Stimulated activated memory B cell treated with anti-CD40 and anti-IgM and Interleukin-4, amounts not matched to agents 10 μg/mL and 1 μg/mL and 100 μg/mL, for 72 hours (primary cell): ENCODE measurements around the gene ING3.

Source experiments
- ATAC-seq: fragments of 150-1000 bp; cut with Tn5 transposase; 2 replicates; pipeline ENCODE4 v1.10.0; 2021
- H3K27ac Mint-ChIP-seq: one replicate; pipeline ENCODE4 v1.8.0; 2022; ENCODE audit warnings: mild to moderate bottlenecking, mixed read lengths
- H3K27me3 Mint-ChIP-seq: one replicate; pipeline ENCODE4 v1.8.0; 2022; ENCODE audit warnings: mixed read lengths
- H3K36me3 Mint-ChIP-seq: one replicate; pipeline ENCODE4 v1.8.0; 2022; ENCODE audit warnings: mixed read lengths
- H3K4me1 Mint-ChIP-seq: one replicate; pipeline ENCODE4 v1.8.0; 2022; ENCODE audit warnings: mixed read lengths
- H3K4me3 Mint-ChIP-seq: one replicate; pipeline ENCODE4 v1.8.0; 2022; ENCODE audit warnings: mild to moderate bottlenecking, moderate library complexity, mixed read lengths
- H3K9me3 Mint-ChIP-seq: one replicate; pipeline ENCODE4 v1.8.0; 2022; ENCODE audit warnings: mixed read lengths

The ING3 gene

GRCh38 chr7:120941064-120941463 lies 9.5 kb upstream of the ING3 start:
- Mint-ChIP-seq H3K4me1 (no peaks in the 10 kb centered on the region), H3K4me3 (no peak overlapping the region), H3K9me3 (no peaks in the 10 kb centered on the region), H3K36me3 (no peaks in the 10 kb centered on the region), H3K27ac (no peak overlapping the region), H3K27me3 (no peaks in the 10 kb centered on the region)
- ATAC-seq, result peak; percentile 45

- Mint-ChIP-seq H3K36me3 (no peaks in the 10 kb centered on the region), H3K4me1 (no peaks in the 10 kb centered on the region), H3K9me3 (no peaks in the 10 kb centered on the region), H3K27me3 (no peaks in the 10 kb centered on the region), H3K27ac (no peak overlapping the region), H3K4me3 (no peak overlapping the region)
- ATAC-seq, result no peak
Measured at GRCh38 chr7:120941856-120942255, 8.7 kb upstream of the ING3 start.

GRCh38 chr7:120942861-120943260 lies 7.7 kb upstream of the ING3 start:
- H3K36me3 Mint-ChIP-seq, result no peaks in the 10 kb centered on the region
- no peaks in the 10 kb centered on the region for H3K9me3 Mint-ChIP-seq
- no peak overlapping the region for H3K4me3 Mint-ChIP-seq
- H3K27me3 Mint-ChIP-seq, result no peaks in the 10 kb centered on the region
- no peaks in the 10 kb centered on the region for H3K4me1 Mint-ChIP-seq
- H3K27ac Mint-ChIP-seq, result no peak overlapping the region
- no peak for ATAC-seq

GRCh38 chr7:120944826-120945562 lies 5.6 kb upstream of the ING3 start:
- Mint-ChIP-seq H3K27ac (no peak overlapping the region), H3K36me3 (no peaks in the 10 kb centered on the region), H3K9me3 (no peaks in the 10 kb centered on the region), H3K4me3 (no peak overlapping the region), H3K27me3 (no peaks in the 10 kb centered on the region), H3K4me1 (peaks cover 10% of the 10 kb centered on the region)
- no peak for ATAC-seq

- H3K27ac Mint-ChIP-seq, result no peak overlapping the region
- peaks cover 21% of the 10 kb centered on the region for H3K4me1 Mint-ChIP-seq
- no peaks in the 10 kb centered on the region for H3K36me3 Mint-ChIP-seq
- no peaks in the 10 kb centered on the region for H3K9me3 Mint-ChIP-seq
- no peaks in the 10 kb centered on the region for H3K27me3 Mint-ChIP-seq
- ATAC-seq, result no peak
- H3K4me3 Mint-ChIP-seq, result no peak overlapping the region
Measured at GRCh38 chr7:120947980-120948379, 2.6 kb upstream of the ING3 start.

- Mint-ChIP-seq H3K4me1 (peaks cover 21% of the 10 kb centered on the region), H3K36me3 (no peaks in the 10 kb centered on the region), H3K4me3 (peak overlapping the region; percentile 88), H3K27ac (peak overlapping the region; percentile 98), H3K9me3 (no peaks in the 10 kb centered on the region), H3K27me3 (no peaks in the 10 kb centered on the region)
- ATAC-seq, result no peak
Measured at GRCh38 chr7:120949393-120949911, 1.1 kb upstream of the ING3 start.

GRCh38 chr7:120949998-120950538 lies 509 bp upstream of the ING3 start:
- Mint-ChIP-seq H3K27me3 (no peaks in the 10 kb centered on the region), H3K4me3 (peak overlapping the region; percentile 88), H3K36me3 (peaks cover 4% of the 10 kb centered on the region), H3K27ac (peak overlapping the region; percentile 98), H3K9me3 (no peaks in the 10 kb centered on the region), H3K4me1 (peaks cover 23% of the 10 kb centered on the region)
- ATAC-seq, result no peak

GRCh38 chr7:120951309-120951699 lies 727 bp downstream of the ING3 start:
- ATAC-seq, result no peak
- Mint-ChIP-seq H3K9me3 (no peaks in the 10 kb centered on the region), H3K27ac (peak overlapping the region; percentile 98), H3K4me1 (peaks cover 25% of the 10 kb centered on the region), H3K27me3 (no peaks in the 10 kb centered on the region), H3K4me3 (peak overlapping the region; percentile 88), H3K36me3 (peaks cover 9% of the 10 kb centered on the region)

GRCh38 chr7:120951826-120952225 lies 1.2 kb downstream of the ING3 start:
- peaks cover 25% of the 10 kb centered on the region for H3K4me1 Mint-ChIP-seq
- peak overlapping the region; percentile 88 for H3K4me3 Mint-ChIP-seq
- no peaks in the 10 kb centered on the region for H3K9me3 Mint-ChIP-seq
- peaks cover 11% of the 10 kb centered on the region for H3K36me3 Mint-ChIP-seq
- H3K27me3 Mint-ChIP-seq, result no peaks in the 10 kb centered on the region
- peak overlapping the region; percentile 98 for H3K27ac Mint-ChIP-seq
- no peak for ATAC-seq

GRCh38 chr7:120955577-120956149 lies 5.1 kb downstream of the ING3 start:
- no peak for ATAC-seq
- Mint-ChIP-seq H3K36me3 (peaks cover 32% of the 10 kb centered on the region), H3K27me3 (no peaks in the 10 kb centered on the region), H3K4me1 (peaks cover 27% of the 10 kb centered on the region), H3K9me3 (no peaks in the 10 kb centered on the region), H3K27ac (no peak overlapping the region), H3K4me3 (no peak overlapping the region)

GRCh38 chr7:120959929-120960484 lies 9.4 kb downstream of the ING3 start:
- H3K4me1 Mint-ChIP-seq, result peaks cover 25% of the 10 kb centered on the region
- no peaks in the 10 kb centered on the region for H3K27me3 Mint-ChIP-seq
- no peak overlapping the region for H3K27ac Mint-ChIP-seq
- H3K9me3 Mint-ChIP-seq, result no peaks in the 10 kb centered on the region
- no peak for ATAC-seq
- H3K4me3 Mint-ChIP-seq, result no peak overlapping the region
- H3K36me3 Mint-ChIP-seq, result peaks cover 47% of the 10 kb centered on the region

- ATAC-seq, result no peak
- no peak overlapping the region for H3K4me3 Mint-ChIP-seq
- peaks cover 50% of the 10 kb centered on the region for H3K36me3 Mint-ChIP-seq
- no peaks in the 10 kb centered on the region for H3K27me3 Mint-ChIP-seq
- H3K9me3 Mint-ChIP-seq, result no peaks in the 10 kb centered on the region
- H3K27ac Mint-ChIP-seq, result no peak overlapping the region
- peaks cover 23% of the 10 kb centered on the region for H3K4me1 Mint-ChIP-seq
Measured at GRCh38 chr7:120960714-120961113, 10.1 kb downstream of the ING3 start.

GRCh38 chr7:120961638-120962173 lies 11.1 kb downstream of the ING3 start:
- Mint-ChIP-seq H3K4me1 (peaks cover 23% of the 10 kb centered on the region), H3K27ac (peak overlapping the region; percentile 15), H3K36me3 (peaks cover 51% of the 10 kb centered on the region), H3K4me3 (no peak overlapping the region), H3K27me3 (no peaks in the 10 kb centered on the region), H3K9me3 (no peaks in the 10 kb centered on the region)
- no peak for ATAC-seq

- no peaks in the 10 kb centered on the region for H3K9me3 Mint-ChIP-seq
- peaks cover 47% of the 10 kb centered on the region for H3K36me3 Mint-ChIP-seq
- no peak for ATAC-seq
- no peaks in the 10 kb centered on the region for H3K27me3 Mint-ChIP-seq
- no peak overlapping the region for H3K4me3 Mint-ChIP-seq
- H3K4me1 Mint-ChIP-seq, result peaks cover 16% of the 10 kb centered on the region
- no peak overlapping the region for H3K27ac Mint-ChIP-seq
Measured at GRCh38 chr7:120964088-120964487, 13.5 kb downstream of the ING3 start.

GRCh38 chr7:120966961-120967360 lies 16.4 kb downstream of the ING3 start:
- Mint-ChIP-seq H3K27ac (no peak overlapping the region), H3K4me3 (no peak overlapping the region), H3K27me3 (no peaks in the 10 kb centered on the region), H3K4me1 (peaks cover under 1% of the 10 kb centered on the region), H3K9me3 (no peaks in the 10 kb centered on the region), H3K36me3 (peaks cover 42% of the 10 kb centered on the region)
- ATAC-seq, result no peak
